IMR-90 (cell line): ENCODE results near the gene SRSF3. TPM values are rescaled to one million over a fixed set of nuclear protein-coding genes. Genes with fewer than 3 reads are reported as not detected.

Experiments
- ATAC-seq: fragments of 200-7000 bp; cut with Tn5 transposase; 2 replicates; pipeline ENCODE4 v1.9.1; 2020; ENCODE audit warnings: low read depth, mild to moderate bottlenecking, moderate library complexity
- BruUV-seq: library from RNA; stranded (reverse); fragments of 400-500 nt; replicated peaks from 2 replicates; lab custom pipeline; 2021; lab: Mats Ljungman, UMichigan
- CTCF ChIA-PET: fragments of 300-600 bp; formaldehyde crosslinking; extraction: SDS; loops from one replicate; lab custom pipeline; 2021; ENCODE audit warnings: antibody characterized with exemption; lab: Yijun Ruan, JAX
- POLR2A ChIA-PET: fragments of 300-600 bp; sonication (Branson Sonifier 250); formaldehyde crosslinking; loops from one replicate; lab custom pipeline; 2022; ENCODE audit warnings: antibody characterized with exemption; ENCODE audit not compliant: unreplicated experiment; lab: Charles Lee
- DNase-seq: peaks from one replicate; pipeline ENCODE4 v3.0.0; 2013
- H2AFZ ChIP-seq: replicated peaks from 2 replicates; pipeline ENCODE3; 2013; ENCODE audit warnings: low read length, mild to moderate bottlenecking; ENCODE audit not compliant: poor library complexity
- H2AK5ac ChIP-seq: 2 replicates; pipeline ENCODE4 v1.6.1; 2013; ENCODE audit warnings: low read depth, low read length, inconsistent platforms
- H2AK9ac ChIP-seq: replicated peaks from 2 replicates; pipeline ENCODE3; 2013; ENCODE audit warnings: mild to moderate bottlenecking, low read depth, low read length, moderate library complexity; ENCODE audit not compliant: poor library complexity
- H2BK120ac ChIP-seq: 2 replicates; pipeline ENCODE4 v1.6.1; 2013; ENCODE audit warnings: low read depth, low read length, inconsistent platforms
- H2BK15ac ChIP-seq: 3 replicates; pipeline ENCODE4 v1.6.1; 2013; ENCODE audit warnings: low read depth, low read length, inconsistent platforms
- H2BK20ac ChIP-seq: 2 replicates; pipeline ENCODE4 v1.6.1; 2013; ENCODE audit warnings: low read depth, mild to moderate bottlenecking, inconsistent platforms, low read length, moderate library complexity
- H2BK5ac ChIP-seq: 2 replicates; pipeline ENCODE4 v1.6.1; 2013; ENCODE audit warnings: mild to moderate bottlenecking, low read depth, low read length, inconsistent platforms; ENCODE audit not compliant: poor library complexity, severe bottlenecking
- H3K14ac ChIP-seq: replicated peaks from 2 replicates; pipeline ENCODE4 v1.6.1; 2013; ENCODE audit warnings: low read depth, low read length, inconsistent platforms
- H3K18ac ChIP-seq: 2 replicates; pipeline ENCODE4 v1.6.1; 2013; ENCODE audit warnings: low read depth, low read length, control low read depth
- H3K23ac ChIP-seq: 2 replicates; pipeline ENCODE4 v1.6.1; 2013; ENCODE audit warnings: low read depth, low read length, inconsistent platforms
- H3K27ac ChIP-seq: 2 replicates; pipeline ENCODE4 v1.5.1; 2013; ENCODE audit warnings: mild to moderate bottlenecking, control low read depth, low read length; ENCODE audit not compliant: insufficient read depth
- H3K27me3 ChIP-seq: 2 replicates; pipeline ENCODE4 v1.6.1; 2013; ENCODE audit warnings: low read length; ENCODE audit not compliant: control insufficient read depth, insufficient read depth
- H3K36me3 ChIP-seq: 2 replicates; pipeline ENCODE4 v1.6.1; 2013; ENCODE audit warnings: low read length, mixed read lengths; ENCODE audit not compliant: control insufficient read depth, insufficient read depth
- H3K4ac ChIP-seq: 2 replicates; pipeline ENCODE4 v1.6.1; 2013; ENCODE audit warnings: low read depth, low read length, inconsistent platforms
- H3K4me1 ChIP-seq: 2 replicates; pipeline ENCODE4 v1.6.1; 2013; ENCODE audit warnings: low read length, mixed read lengths; ENCODE audit not compliant: control insufficient read depth, insufficient read depth
- H3K4me2 ChIP-seq: 2 replicates; pipeline ENCODE4 v1.6.1; 2013; ENCODE audit warnings: low read depth, mild to moderate bottlenecking, control low read depth, low read length, moderate library complexity
- H3K4me3 ChIP-seq: 2 replicates; pipeline ENCODE4 v1.5.1; 2013; ENCODE audit warnings: low read depth, mild to moderate bottlenecking, control low read depth, low read length, moderate library complexity; ENCODE audit not compliant: insufficient read depth
- H3K56ac ChIP-seq: 2 replicates; pipeline ENCODE4 v1.6.1; 2013; ENCODE audit warnings: low read length, inconsistent platforms; ENCODE audit not compliant: insufficient read depth; ENCODE audit errors: extremely low read depth
- H3K79me1 ChIP-seq, 2 experiments: 2 replicates each; pipeline ENCODE4 v1.6.1; 2013; ENCODE audit warnings: low read length in 2 of 2, inconsistent platforms in 1 of 2, low read depth in 1 of 2
- H3K9ac ChIP-seq: 2 replicates; pipeline ENCODE4 v1.6.1; 2013; ENCODE audit warnings: low read depth, low read length, control low read depth
- H3K9me1 ChIP-seq: 2 replicates; pipeline ENCODE4 v1.6.1; 2013; ENCODE audit warnings: low read length, inconsistent platforms; ENCODE audit not compliant: insufficient read depth
- H3K9me3 ChIP-seq: 2 replicates; pipeline ENCODE4 v1.6.1; 2013; ENCODE audit warnings: low read length; ENCODE audit not compliant: control insufficient read depth, insufficient read depth
- H4K20me1 ChIP-seq: 2 replicates; pipeline ENCODE4 v1.6.1; 2013; ENCODE audit warnings: low read length, inconsistent platforms; ENCODE audit not compliant: insufficient read depth
- H4K5ac ChIP-seq: 2 replicates; pipeline ENCODE4 v1.6.1; 2013; ENCODE audit warnings: mild to moderate bottlenecking, low read depth, low read length, control low read depth
- H4K8ac ChIP-seq, 2 experiments: 2 replicates each; pipeline ENCODE4 v1.6.1; 2013; ENCODE audit warnings: low read depth in 2 of 2, low read length in 2 of 2, control low read depth in 1 of 2, inconsistent platforms in 1 of 2
- H4K91ac ChIP-seq: 2 replicates; pipeline ENCODE4 v1.6.1; 2013; ENCODE audit warnings: low read depth, low read length, inconsistent platforms; ENCODE audit not compliant: insufficient read depth
- MAFK ChIP-seq: IDR thresholded peaks from 2 replicates; pipeline ENCODE4 v1.6.1; 2012; ENCODE audit warnings: low read depth, low read length, improper control_type of control experiment
- SMC3 ChIP-seq: fragments of 150-350 bp; IDR thresholded peaks from 2 replicates; pipeline ENCODE4 v1.6.1; 2016; ENCODE audit warnings: low read depth, mild to moderate bottlenecking, antibody characterized with exemption, low read length, moderate library complexity
- WGBS, 2 experiments: methylation state at CpG; one replicate each; pipeline versions ENCODE4 v1.1.5 to v1.1.7; 2013; ENCODE audit warnings: missing lambda C conversion rate in 2 of 2; ENCODE audit not compliant: insufficient read length in 1 of 2; ENCODE audit errors: extremely low coverage in 2 of 2; 5-methylcytosine and 5-hydroxymethylcytosine counted together
- dilution Hi-C: fragments of 300-500 bp; cut with HindIII; formaldehyde crosslinking; loops from one replicate; pipeline ENCODE4 v1.14.3; 2018; ENCODE audit warnings: low sequenced_read_pairs; ENCODE audit not compliant: unreplicated experiment
- in situ Hi-C: fragments of 300-500 bp; cut with MboI; formaldehyde crosslinking; loops from 3 replicates; pipeline ENCODE4 v1.14.3; 2019; ENCODE audit warnings: low sequenced_read_pairs, inconsistent platforms, mixed read lengths
- intact Hi-C: fragments of 100-400 bp; cut with micrococcal nuclease; formaldehyde crosslinking; loops from 2 replicates; pipeline ENCODE4 v1.10.0; 2022
- polyA plus RNA-seq, 3 experiments: library from polyadenylated mRNA; depleted of rRNA; stranded (reverse); fragments of >200 nt; gene quantifications; 2 replicates each; pipeline ENCODE4 v1.2.3, GENCODE V29; 2012; ENCODE audit warnings: low replicate concordance in 1 of 3
- total RNA-seq: library from RNA; depleted of rRNA; stranded (reverse); fragments of >200 nt; gene quantifications from 2 replicates; pipeline ENCODE4 v1.2.3, GENCODE V29; 2012

Gene SRSF3
- total and polyA plus RNA-seq, 2 of the 4 experiments (the other 2 are of a cell fraction) = 237 to 297 TPM

- Histone ChIP-seq H3K36me3 (no peaks in the 10 kb centered on the region), H3K4me1 (no peaks in the 10 kb centered on the region; the same call in 1 of the 2 replicates), H3K56ac (no peak overlapping the region), H4K20me1 (no peaks in the 10 kb centered on the region; the same call in 1 of the 2 replicates), H4K91ac (0 out of 2 replicates have a peak overlapping the region, but pooled peaks have one; percentile 39), H2BK5ac (no peak overlapping the region), H3K23ac (no peak overlapping the region), H3K4me2 (no peak overlapping the region), H3K79me1 (peaks cover 0 to 4% of the 10 kb centered on the region in 2 experiments; a peak in 2 of 4 replicates), H3K9me3 (peaks cover 2% of the 10 kb centered on the region; the same call in 1 of the 2 replicates), H4K5ac (no peak overlapping the region), H3K14ac (no peak overlapping the region), H3K27ac (no peak overlapping the region), H4K8ac (no peak overlapping the region), H2BK120ac (no peak overlapping the region), H3K9me1 (peaks cover 4% of the 10 kb centered on the region; the same call in 1 of the 2 replicates), H3K27me3 (no peaks in the 10 kb centered on the region), H3K18ac (no peak overlapping the region), H2AK9ac (no peak overlapping the region), H3K9ac (no peak overlapping the region), H2BK15ac (peak overlapping the region; percentile 44; the same call in 1 of the 3 replicates), H3K4me3 (no peak overlapping the region), H2BK20ac (peak overlapping the region; percentile 55; the same call in 1 of the 2 replicates), H2AK5ac (no peak overlapping the region), H2AFZ (no peak overlapping the region), H3K4ac (no peak overlapping the region)
- intact Hi-C loops = no loop called here
- TF ChIP-seq SMC3 (no peak), MAFK (peak; percentile 30)
- ChIA-PET POLR2A (no interaction called here), CTCF (interaction anchor here (0.6 kb wide), 1 partner anchor 35 kb away, joined by 4 read pairs; no protein-coding TSS in a partner anchor)
- no peak for ATAC-seq
- in situ Hi-C loops = no loop called here
- WGBS, 2 experiments = no CpG with 5 or more reads among the region's 4 CpGs
- dilution Hi-C loops = no loop called here
- no peak for DNase-seq
- BruUV-seq = no TSS peak
These were observed 22.8 kb upstream of the SRSF3 start for GRCh38 chr6:36571122-36572043.
